NCI-H146 (cell line): ENCODE measurements around the gene HDAC5.
"Not testable (repeated sequence)": the region's sequence is repeated elsewhere in the genome, so short reads cannot be mapped to it uniquely, and the experiment has no call there.

ENCODE experiments used
- DNase-seq: peaks from one replicate; lab custom pipeline; 2025; lab: John Stamatoyannopoulos, UW

HDAC5 gene

GRCh38 chr17:44067545-44067940 is 55.9 kb downstream of the HDAC5 start:
- DNase-seq, result no peak

- DNase-seq, result peak; percentile 92
These were observed 57.1 kb downstream of the HDAC5 start, which contains the start of gene LSM12 for GRCh38 chr17:44066204-44066930. LSM12 (minus strand) TSS chr17:44066671; CDS start chr17:44066587, 84 bp downstream.

- no peak for DNase-seq
These were observed 57.7 kb downstream of the HDAC5 start for GRCh38 chr17:44065668-44066203.

GRCh38 chr17:44063704-44064639 is 59.5 kb downstream of the HDAC5 start:
- no peak for DNase-seq

GRCh38 chr17:44062871-44063270 is 60.6 kb downstream of the HDAC5 start:
- no peak for DNase-seq

GRCh38 chr17:44061446-44061845 is 62.0 kb downstream of the HDAC5 start:
- no peak for DNase-seq

GRCh38 chr17:44059101-44059892 is 64.1 kb downstream of the HDAC5 start:
- DNase-seq, result no peak

- no peak for DNase-seq
These were observed 70.1 kb downstream of the HDAC5 start for GRCh38 chr17:44053125-44053872.

- peak; percentile 31 for DNase-seq
These were observed 74.0 kb downstream of the HDAC5 start for GRCh38 chr17:44049294-44050060.

GRCh38 chr17:44046893-44047292 is 76.5 kb downstream of the HDAC5 start:
- not testable (repeated sequence) for DNase-seq

GRCh38 chr17:44045486-44045885 is 78.0 kb downstream of the HDAC5 start:
- no peak for DNase-seq

- DNase-seq, result no peak
These were observed 79.4 kb downstream of the HDAC5 start for GRCh38 chr17:44044071-44044470.

- DNase-seq, result no peak
These were observed 80.2 kb downstream of the HDAC5 start for GRCh38 chr17:44043272-44043696.

GRCh38 chr17:44039829-44040635 is 83.4 kb downstream of the HDAC5 start:
- no peak for DNase-seq

GRCh38 chr17:44038604-44039011 is 84.8 kb downstream of the HDAC5 start:
- no peak for DNase-seq

- no peak for DNase-seq
These were observed 86.0 kb downstream of the HDAC5 start for GRCh38 chr17:44037471-44037870.

GRCh38 chr17:44034688-44035087 is 88.8 kb downstream of the HDAC5 start:
- DNase-seq, result not testable (repeated sequence)

GRCh38 chr17:44033861-44034408 is 89.5 kb downstream of the HDAC5 start:
- DNase-seq, result no peak

GRCh38 chr17:44030482-44030881 is 93.0 kb downstream of the HDAC5 start:
- DNase-seq, result no peak
